ENCODE measurements around the gene CELF3. TPM values are rescaled to one million over a fixed set of nuclear protein-coding genes. Genes with fewer than 3 reads are reported as not detected.
"Not testable (repeated sequence)": the region's sequence is repeated elsewhere in the genome, so short reads cannot be mapped to it uniquely, and the experiment has no call there.

The CELF3 gene
- total RNA-seq, 1 experiment from 2014 or later = 0.42 TPM

DNA sequence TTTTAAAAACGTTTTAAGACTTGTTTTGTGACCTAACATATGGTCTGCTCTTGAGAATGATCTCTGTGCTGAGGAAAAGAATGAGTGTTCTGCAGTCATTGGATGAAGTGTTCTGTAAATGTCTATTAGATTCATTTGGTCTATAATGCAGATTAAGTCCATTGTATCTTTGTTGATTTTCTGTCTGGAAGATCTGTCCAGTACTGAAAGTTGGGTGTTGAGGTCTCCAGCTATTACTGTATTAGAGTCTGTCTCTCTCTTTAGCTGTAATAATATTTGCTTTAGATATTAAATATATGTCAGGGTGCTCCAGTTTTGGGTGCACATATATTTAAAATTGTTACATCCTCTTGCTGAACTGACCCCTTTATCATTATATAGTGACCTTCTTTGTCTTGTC lies 43.2 kb downstream of the CELF3 start (continued):
- TF ChIP-seq, protein P1, sequence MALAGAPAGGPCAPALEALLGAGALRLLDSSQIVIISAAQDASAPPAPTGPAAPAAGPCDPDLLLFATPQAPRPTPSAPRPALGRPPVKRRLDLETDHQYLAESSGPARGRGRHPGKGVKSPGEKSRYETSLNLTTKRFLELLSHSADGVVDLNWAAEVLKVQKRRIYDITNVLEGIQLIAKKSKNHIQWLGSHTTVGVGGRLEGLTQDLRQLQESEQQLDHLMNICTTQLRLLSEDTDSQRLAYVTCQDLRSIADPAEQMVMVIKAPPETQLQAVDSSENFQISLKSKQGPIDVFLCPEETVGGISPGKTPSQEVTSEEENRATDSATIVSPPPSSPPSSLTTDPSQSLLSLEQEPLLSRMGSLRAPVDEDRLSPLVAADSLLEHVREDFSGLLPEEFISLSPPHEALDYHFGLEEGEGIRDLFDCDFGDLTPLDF (CRISPR knock-in tag; IDR thresholded peaks at IDR 0.05) = no peak
- no peak for TF ChIP-seq RELA (CRISPR knock-in tag; IDR thresholded peaks at IDR 0.05; ENCODE audit: borderline replicate concordance)
- TF ChIP-seq, protein P2, sequence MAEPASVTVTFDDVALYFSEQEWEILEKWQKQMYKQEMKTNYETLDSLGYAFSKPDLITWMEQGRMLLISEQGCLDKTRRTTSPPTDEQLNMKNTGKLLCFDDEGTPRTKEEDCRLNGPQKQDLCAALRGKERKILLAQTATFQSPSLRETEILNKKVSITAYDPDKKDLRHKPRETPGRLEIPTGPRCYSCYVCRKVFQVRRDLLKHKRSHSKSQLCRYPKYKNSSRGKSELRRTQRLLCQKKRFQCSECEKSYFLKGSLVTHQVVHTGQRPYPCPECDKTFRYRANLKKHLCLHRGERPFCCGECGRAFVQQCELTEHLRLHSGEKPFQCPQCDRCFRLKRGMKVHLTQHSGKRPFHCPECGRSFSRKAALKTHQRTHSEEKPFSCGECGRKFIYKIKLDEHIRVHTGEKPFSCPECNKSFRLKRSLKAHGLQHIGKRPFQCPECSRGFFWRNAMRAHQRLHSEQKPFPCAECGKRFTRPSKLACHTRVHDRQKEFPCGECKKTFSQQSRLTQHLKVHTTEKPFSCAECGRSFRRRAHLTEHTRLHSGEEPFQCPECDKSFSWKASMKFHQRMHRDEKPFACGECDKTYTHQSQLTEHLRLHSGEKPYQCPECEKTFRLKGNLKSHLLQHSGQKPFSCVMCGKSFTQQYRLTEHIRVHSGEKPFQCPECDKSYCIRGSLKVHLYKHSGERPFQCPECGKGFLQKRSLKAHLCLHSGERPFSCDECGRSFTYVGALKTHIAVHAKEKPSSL (CRISPR knock-in tag; conservative IDR thresholded peaks at IDR 0.05) = no peak

DNA sequence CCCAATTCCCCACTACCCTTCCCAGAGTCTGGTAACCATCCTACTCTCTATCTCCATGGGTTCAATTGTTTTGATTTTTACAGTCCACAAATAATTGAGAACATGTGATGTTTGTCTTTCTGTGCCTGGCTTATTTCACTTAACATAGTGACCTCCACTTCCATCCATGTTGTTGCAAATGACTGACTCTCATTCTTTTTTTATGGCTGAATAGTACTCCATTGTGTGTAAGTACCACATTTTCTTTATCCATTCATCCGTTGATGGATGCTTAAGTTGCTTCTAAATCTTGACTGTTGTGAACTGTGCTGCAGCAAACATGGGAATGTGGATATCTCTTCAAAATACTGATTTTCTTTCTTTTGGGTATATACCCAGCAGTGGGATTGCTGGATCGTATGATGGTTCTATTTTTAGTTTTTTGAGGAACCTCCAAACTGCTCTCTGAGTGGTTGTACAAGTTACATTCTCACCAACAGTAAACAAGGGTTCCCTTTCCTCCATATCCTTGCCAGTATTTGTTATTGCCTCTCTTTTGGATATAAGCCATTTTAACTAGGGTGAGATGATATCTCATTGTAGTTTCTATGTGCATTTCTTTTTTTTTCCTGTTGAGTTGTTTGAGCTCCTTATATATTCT lies 46.4 kb downstream of the CELF3 start:
- ATAC-seq; H3K27me3 Mint-ChIP-seq (ENCODE audit: low read depth); CTCF ChIA-PET; DNase-seq (ENCODE audit: low spot score); POLR2A ChIA-PET; H3K27ac Mint-ChIP-seq; H3K4me3 Mint-ChIP-seq; H3K4me1 Mint-ChIP-seq: not testable (repeated sequence)
- peaks cover 10% of the 10 kb centered on the region for H3K9me3 Mint-ChIP-seq
- peaks cover 24% of the 10 kb centered on the region for H3K36me3 Mint-ChIP-seq

DNA sequence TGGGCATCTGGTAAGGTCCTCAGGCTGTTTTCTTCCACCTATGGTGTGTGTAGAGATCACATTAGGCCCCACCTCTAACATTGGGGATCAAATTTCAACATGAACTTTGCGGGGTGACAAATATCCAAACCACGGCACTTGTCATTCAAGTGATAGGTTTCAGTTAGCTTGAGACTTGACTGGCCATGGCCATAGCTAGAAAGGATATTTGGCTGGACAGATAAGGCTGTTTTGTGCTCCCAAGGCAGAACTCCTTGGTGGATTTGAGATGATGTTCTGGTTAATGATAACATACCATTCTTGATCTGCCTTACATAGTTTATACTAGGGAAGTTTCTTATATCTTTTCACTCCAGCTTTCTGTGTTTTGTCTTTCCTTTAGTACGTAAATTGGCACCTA lies 48.5 kb downstream of the CELF3 start:
- Mint-ChIP-seq H3K4me3 (no peak overlapping the region), H3K36me3 (peaks cover 28% of the 10 kb centered on the region), H3K4me1 (no peaks in the 10 kb centered on the region), H3K27me3 (ENCODE audit: low read depth) (no peaks in the 10 kb centered on the region), H3K27ac (no peak overlapping the region), H3K9me3 (peaks cover 10% of the 10 kb centered on the region)
- CTCF ChIA-PET = interaction anchor here (1.1 kb wide), 1 partner anchor 74 kb away, joined by 4 read pairs; no protein-coding TSS in a partner anchor
- DNase-seq (ENCODE audit: low spot score) = no peak
- POLR2A ChIA-PET = no interaction called here
- TF ChIP-seq GRHL2 (CRISPR knock-in tag; IDR thresholded peaks at IDR 0.05; ENCODE audit: insufficient replicate concordance, severe bottlenecking) (no peak), GABPB1 (CRISPR knock-in tag; IDR thresholded peaks at IDR 0.05) (no peak), ETV6 (CRISPR knock-in tag; IDR thresholded peaks at IDR 0.05) (no peak), TCF7 (CRISPR knock-in tag; IDR thresholded peaks at IDR 0.05; ENCODE audit: low read depth) (no peak), NFYB (CRISPR knock-in tag; conservative IDR thresholded peaks at IDR 0.05; ENCODE audit: low read depth) (no peak)
- TF ChIP-seq, protein P3, sequence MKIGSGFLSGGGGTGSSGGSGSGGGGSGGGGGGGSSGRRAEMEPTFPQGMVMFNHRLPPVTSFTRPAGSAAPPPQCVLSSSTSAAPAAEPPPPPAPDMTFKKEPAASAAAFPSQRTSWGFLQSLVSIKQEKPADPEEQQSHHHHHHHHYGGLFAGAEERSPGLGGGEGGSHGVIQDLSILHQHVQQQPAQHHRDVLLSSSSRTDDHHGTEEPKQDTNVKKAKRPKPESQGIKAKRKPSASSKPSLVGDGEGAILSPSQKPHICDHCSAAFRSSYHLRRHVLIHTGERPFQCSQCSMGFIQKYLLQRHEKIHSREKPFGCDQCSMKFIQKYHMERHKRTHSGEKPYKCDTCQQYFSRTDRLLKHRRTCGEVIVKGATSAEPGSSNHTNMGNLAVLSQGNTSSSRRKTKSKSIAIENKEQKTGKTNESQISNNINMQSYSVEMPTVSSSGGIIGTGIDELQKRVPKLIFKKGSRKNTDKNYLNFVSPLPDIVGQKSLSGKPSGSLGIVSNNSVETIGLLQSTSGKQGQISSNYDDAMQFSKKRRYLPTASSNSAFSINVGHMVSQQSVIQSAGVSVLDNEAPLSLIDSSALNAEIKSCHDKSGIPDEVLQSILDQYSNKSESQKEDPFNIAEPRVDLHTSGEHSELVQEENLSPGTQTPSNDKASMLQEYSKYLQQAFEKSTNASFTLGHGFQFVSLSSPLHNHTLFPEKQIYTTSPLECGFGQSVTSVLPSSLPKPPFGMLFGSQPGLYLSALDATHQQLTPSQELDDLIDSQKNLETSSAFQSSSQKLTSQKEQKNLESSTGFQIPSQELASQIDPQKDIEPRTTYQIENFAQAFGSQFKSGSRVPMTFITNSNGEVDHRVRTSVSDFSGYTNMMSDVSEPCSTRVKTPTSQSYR (CRISPR knock-in tag; IDR thresholded peaks at IDR 0.05) = no peak
- TF ChIP-seq, protein P4, sequence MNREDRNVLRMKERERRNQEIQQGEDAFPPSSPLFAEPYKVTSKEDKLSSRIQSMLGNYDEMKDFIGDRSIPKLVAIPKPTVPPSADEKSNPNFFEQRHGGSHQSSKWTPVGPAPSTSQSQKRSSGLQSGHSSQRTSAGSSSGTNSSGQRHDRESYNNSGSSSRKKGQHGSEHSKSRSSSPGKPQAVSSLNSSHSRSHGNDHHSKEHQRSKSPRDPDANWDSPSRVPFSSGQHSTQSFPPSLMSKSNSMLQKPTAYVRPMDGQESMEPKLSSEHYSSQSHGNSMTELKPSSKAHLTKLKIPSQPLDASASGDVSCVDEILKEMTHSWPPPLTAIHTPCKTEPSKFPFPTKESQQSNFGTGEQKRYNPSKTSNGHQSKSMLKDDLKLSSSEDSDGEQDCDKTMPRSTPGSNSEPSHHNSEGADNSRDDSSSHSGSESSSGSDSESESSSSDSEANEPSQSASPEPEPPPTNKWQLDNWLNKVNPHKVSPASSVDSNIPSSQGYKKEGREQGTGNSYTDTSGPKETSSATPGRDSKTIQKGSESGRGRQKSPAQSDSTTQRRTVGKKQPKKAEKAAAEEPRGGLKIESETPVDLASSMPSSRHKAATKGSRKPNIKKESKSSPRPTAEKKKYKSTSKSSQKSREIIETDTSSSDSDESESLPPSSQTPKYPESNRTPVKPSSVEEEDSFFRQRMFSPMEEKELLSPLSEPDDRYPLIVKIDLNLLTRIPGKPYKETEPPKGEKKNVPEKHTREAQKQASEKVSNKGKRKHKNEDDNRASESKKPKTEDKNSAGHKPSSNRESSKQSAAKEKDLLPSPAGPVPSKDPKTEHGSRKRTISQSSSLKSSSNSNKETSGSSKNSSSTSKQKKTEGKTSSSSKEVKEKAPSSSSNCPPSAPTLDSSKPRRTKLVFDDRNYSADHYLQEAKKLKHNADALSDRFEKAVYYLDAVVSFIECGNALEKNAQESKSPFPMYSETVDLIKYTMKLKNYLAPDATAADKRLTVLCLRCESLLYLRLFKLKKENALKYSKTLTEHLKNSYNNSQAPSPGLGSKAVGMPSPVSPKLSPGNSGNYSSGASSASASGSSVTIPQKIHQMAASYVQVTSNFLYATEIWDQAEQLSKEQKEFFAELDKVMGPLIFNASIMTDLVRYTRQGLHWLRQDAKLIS (CRISPR knock-in tag; IDR thresholded peaks at IDR 0.05; ENCODE audit: borderline replicate concordance) = no peak
- TF ChIP-seq, protein P5, sequence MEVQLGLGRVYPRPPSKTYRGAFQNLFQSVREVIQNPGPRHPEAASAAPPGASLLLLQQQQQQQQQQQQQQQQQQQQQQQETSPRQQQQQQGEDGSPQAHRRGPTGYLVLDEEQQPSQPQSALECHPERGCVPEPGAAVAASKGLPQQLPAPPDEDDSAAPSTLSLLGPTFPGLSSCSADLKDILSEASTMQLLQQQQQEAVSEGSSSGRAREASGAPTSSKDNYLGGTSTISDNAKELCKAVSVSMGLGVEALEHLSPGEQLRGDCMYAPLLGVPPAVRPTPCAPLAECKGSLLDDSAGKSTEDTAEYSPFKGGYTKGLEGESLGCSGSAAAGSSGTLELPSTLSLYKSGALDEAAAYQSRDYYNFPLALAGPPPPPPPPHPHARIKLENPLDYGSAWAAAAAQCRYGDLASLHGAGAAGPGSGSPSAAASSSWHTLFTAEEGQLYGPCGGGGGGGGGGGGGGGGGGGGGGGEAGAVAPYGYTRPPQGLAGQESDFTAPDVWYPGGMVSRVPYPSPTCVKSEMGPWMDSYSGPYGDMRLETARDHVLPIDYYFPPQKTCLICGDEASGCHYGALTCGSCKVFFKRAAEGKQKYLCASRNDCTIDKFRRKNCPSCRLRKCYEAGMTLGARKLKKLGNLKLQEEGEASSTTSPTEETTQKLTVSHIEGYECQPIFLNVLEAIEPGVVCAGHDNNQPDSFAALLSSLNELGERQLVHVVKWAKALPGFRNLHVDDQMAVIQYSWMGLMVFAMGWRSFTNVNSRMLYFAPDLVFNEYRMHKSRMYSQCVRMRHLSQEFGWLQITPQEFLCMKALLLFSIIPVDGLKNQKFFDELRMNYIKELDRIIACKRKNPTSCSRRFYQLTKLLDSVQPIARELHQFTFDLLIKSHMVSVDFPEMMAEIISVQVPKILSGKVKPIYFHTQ (CRISPR knock-in tag; IDR thresholded peaks at IDR 0.05) = no peak
- TF ChIP-seq, protein P6, sequence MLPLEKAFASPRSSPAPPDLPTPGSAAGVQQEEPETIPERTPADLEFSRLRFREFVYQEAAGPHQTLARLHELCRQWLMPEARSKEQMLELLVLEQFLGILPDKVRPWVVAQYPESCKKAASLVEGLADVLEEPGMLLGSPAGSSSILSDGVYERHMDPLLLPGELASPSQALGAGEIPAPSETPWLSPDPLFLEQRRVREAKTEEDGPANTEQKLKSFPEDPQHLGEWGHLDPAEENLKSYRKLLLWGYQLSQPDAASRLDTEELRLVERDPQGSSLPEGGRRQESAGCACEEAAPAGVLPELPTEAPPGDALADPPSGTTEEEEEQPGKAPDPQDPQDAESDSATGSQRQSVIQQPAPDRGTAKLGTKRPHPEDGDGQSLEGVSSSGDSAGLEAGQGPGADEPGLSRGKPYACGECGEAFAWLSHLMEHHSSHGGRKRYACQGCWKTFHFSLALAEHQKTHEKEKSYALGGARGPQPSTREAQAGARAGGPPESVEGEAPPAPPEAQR (CRISPR knock-in tag; IDR thresholded peaks at IDR 0.05) = no peak
- TF ChIP-seq, protein P7, sequence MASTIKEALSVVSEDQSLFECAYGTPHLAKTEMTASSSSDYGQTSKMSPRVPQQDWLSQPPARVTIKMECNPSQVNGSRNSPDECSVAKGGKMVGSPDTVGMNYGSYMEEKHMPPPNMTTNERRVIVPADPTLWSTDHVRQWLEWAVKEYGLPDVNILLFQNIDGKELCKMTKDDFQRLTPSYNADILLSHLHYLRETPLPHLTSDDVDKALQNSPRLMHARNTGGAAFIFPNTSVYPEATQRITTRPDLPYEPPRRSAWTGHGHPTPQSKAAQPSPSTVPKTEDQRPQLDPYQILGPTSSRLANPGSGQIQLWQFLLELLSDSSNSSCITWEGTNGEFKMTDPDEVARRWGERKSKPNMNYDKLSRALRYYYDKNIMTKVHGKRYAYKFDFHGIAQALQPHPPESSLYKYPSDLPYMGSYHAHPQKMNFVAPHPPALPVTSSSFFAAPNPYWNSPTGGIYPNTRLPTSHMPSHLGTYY (CRISPR knock-in tag; IDR thresholded peaks at IDR 0.05) = no peak
- TF ChIP-seq, protein P8, sequence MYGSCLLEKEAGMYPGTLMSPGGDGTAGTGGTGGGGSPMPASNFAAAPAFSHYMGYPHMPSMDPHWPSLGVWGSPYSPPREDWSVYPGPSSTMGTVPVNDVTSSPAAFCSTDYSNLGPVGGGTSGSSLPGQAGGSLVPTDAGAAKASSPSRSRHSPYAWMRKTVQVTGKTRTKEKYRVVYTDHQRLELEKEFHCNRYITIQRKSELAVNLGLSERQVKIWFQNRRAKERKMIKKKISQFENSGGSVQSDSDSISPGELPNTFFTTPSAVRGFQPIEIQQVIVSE (CRISPR knock-in tag; IDR thresholded peaks at IDR 0.05; ENCODE audit: borderline replicate concordance) = no peak
- no peak for ATAC-seq
